Activated naive CD8-positive, alpha-beta T cell (primary cell): ENCODE data around the gene ZBTB37.
A peak's percentile ranks its signal among the peaks of the same experiment; 100 is the strongest.
"Not testable (repeated sequence)": the region's sequence is repeated elsewhere in the genome, so short reads cannot be mapped to it uniquely, and the experiment has no call there.

ENCODE experiments used
- H3K27ac Mint-ChIP-seq: one replicate; pipeline ENCODE4 v1.8.0; 2021; ENCODE audit warnings: mixed read lengths
- H3K27me3 Mint-ChIP-seq: one replicate; pipeline ENCODE4 v1.8.0; 2021; ENCODE audit warnings: mixed read lengths
- H3K36me3 Mint-ChIP-seq: one replicate; pipeline ENCODE4 v1.8.0; 2021; ENCODE audit warnings: mixed read lengths
- H3K4me1 Mint-ChIP-seq: one replicate; pipeline ENCODE4 v1.8.0; 2021; ENCODE audit warnings: low read depth, mixed read lengths
- H3K4me3 Mint-ChIP-seq: one replicate; pipeline ENCODE4 v1.8.0; 2021; ENCODE audit warnings: mild to moderate bottlenecking, mixed read lengths
- H3K9me3 Mint-ChIP-seq: one replicate; pipeline ENCODE4 v1.8.0; 2021; ENCODE audit warnings: low read depth, mixed read lengths

The ZBTB37 gene, protein sequence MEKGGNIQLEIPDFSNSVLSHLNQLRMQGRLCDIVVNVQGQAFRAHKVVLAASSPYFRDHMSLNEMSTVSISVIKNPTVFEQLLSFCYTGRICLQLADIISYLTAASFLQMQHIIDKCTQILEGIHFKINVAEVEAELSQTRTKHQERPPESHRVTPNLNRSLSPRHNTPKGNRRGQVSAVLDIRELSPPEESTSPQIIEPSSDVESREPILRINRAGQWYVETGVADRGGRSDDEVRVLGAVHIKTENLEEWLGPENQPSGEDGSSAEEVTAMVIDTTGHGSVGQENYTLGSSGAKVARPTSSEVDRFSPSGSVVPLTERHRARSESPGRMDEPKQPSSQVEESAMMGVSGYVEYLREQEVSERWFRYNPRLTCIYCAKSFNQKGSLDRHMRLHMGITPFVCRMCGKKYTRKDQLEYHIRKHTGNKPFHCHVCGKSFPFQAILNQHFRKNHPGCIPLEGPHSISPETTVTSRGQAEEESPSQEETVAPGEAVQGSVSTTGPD

DNA sequence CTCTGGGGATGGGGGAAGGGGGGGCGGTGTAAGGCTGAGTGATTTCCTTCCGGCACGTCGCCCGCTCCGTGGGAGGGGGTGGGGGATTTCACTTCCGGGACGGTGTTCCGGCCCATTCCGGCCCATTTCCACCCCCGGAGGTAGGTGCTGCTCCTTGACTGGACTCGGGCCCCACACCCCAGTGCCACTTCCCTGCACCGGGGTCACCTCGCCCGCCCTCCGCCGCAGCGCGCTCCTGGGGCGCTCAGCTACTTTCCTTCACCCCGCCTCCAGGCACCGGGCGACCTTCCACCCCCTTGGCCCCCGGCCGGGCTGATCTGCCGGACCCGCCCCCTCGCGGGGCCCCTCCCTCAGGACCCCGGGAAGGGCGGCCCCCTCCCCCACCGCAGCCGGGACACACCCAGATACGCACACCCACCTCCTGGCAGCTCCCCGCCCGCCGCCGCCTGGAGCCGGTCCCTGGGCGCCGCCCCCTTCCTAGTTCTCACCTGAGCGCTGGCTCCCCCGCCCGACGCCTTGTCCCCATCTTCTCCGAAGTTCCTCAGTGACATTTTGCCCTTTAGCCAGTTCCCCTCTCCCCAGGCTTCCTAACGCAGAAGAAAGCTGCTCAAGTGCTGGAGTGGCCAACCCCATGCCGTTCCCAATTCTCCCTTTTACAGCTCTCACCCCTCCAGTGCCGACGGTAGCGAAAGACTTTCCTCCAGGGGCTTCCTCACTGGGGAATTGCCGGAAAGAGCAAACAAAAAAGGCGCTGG, at the start of gene ZBTB37:
ZBTB37 (plus strand) TSS at position 115 of the 755 bp plus-strand sequence. CDS start 1,846 bp downstream, outside the sequence.
- H3K27ac Mint-ChIP-seq: peak within 1 kb of the TSS; percentile 100
- H3K27me3 Mint-ChIP-seq: no peaks in the 10 kb centered on the region
- peak within 1 kb of the TSS; percentile 99 for H3K4me3 Mint-ChIP-seq
- peaks cover 34% of the 10 kb centered on the region for H3K36me3 Mint-ChIP-seq
- H3K9me3 Mint-ChIP-seq: no peaks in the 10 kb centered on the region
- H3K4me1 Mint-ChIP-seq: peaks cover 64% of the 10 kb centered on the region

DNA sequence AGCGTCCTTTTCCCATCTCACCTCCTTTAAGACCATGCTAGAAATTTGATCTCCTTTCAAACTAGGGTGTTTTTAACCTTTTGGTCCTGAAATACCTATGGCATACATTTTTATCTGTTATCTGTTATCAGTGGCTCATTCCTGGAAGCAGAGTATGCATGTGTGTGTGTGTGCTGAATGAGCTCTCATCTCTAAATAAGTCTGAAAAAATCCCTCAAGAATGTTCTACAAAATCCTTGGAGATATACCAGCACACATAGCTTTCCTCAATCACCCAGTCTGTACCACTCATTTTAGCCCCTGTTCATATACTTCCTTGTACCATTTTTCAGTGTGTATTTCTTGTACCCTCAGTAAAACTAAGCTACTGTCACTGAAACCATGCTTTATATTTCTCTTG, 49.7 kb upstream of the ZBTB37 start:
- no peak overlapping the region for H3K4me3 Mint-ChIP-seq
- no peaks in the 10 kb centered on the region for H3K27me3 Mint-ChIP-seq
- H3K36me3 Mint-ChIP-seq: peaks cover 6% of the 10 kb centered on the region
- H3K4me1 Mint-ChIP-seq: peaks cover 57% of the 10 kb centered on the region
- no peak overlapping the region for H3K27ac Mint-ChIP-seq
- H3K9me3 Mint-ChIP-seq: no peaks in the 10 kb centered on the region

DNA sequence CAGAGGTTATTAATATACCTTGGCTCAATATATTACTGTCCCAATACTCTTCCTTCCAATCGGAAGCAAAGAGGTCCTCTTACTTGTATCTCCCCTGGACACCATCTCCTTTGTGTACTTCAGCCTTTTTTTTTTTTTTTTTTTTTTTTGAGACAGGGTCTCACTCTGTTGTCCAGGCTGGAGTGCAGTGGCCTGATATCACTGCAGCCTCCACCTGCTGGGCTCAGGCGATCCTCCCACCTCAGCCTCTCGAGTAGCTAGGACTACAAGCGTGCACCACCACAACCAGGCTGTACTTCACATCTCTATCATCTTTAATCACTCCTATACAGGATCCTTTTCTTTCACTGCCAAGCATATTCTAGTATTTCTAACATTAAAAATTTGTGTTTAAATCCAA, 46.5 kb upstream of the ZBTB37 start:
- H3K36me3 Mint-ChIP-seq: peaks cover 6% of the 10 kb centered on the region
- no peak overlapping the region for H3K27ac Mint-ChIP-seq
- no peaks in the 10 kb centered on the region for H3K9me3 Mint-ChIP-seq
- peaks cover 54% of the 10 kb centered on the region for H3K4me1 Mint-ChIP-seq
- H3K4me3 Mint-ChIP-seq: peak overlapping the region; percentile 97
- no peaks in the 10 kb centered on the region for H3K27me3 Mint-ChIP-seq

DNA sequence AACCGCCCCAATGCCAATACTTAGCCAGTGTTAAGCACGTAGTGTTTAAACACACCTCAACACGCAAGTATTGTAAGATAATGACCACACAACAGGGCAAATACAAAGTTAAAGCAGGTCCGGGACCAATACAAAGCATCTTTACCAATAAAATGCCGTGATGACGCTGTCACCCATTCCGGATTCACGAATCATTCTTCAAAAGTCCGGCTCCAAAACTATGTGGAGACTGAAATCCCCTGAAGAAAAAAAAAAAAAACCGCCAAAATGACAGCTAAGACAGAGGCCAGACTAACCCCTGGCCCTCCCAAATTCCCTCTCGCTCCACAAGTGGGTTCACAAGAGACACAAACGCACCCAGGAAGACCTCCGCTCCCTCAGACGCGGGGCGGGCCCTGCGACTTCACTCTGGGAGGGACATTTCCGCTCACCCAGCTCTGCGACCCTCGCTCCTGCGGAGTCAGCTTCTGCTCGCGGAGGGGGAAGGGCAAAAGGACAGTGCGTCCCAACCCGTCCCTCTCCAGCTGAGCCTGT, 44.3 kb upstream of the ZBTB37 start:
- Mint-ChIP-seq H3K27me3 (no peaks in the 10 kb centered on the region), H3K36me3 (no peaks in the 10 kb centered on the region), H3K4me3 (peak overlapping the region; percentile 97), H3K4me1 (peaks cover 59% of the 10 kb centered on the region), H3K27ac (peak overlapping the region; percentile 98), H3K9me3 (no peaks in the 10 kb centered on the region)

DNA sequence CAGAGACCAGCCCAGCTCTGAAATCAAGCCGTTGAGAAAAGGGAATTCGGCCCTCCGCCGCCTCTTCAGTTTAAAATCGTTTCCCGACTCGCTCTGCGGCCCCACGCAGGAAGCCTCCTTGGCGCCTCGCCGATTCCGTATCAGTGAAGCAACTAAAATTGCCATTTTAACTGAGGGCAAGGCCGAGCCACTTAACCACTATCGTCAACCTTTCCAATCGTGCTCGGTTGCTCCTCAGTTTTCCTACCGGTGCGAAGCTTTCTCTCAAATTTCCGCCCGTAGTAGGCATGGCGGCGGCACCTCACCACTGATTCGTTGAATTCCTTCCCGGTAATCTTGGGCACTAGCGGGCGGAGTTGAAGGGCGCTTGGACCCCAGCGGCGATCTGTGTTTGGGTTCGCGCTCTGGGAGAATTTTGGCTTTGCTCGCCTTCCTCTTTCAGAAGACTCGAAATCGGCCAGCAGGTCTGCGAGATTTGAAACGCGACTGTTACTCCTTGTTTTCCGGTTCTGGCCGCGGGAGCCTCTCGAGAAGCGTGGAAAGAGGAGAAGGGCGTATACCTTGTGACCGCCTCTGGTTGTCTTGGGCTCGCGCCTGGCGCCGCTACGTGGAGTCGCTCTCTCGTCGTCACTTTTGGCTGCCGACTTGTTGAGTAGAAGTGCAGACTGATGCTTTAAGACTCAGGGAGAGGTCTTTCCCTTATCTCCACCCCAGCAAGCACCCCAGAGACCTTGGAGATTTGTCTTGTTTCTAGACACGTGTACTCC, 43.7 kb upstream of the ZBTB37 start, which contains the start of the genes CENPL and DARS2:
CENPL (minus strand) TSS at position 569 of the 767 bp plus-strand sequence. CDS start 13,584 bp downstream, outside the sequence.
DARS2 (plus strand) TSS at position 359 of the 767 bp plus-strand sequence. CDS start 557 bp downstream, outside the sequence.
- Mint-ChIP-seq H3K9me3 (no peaks in the 10 kb centered on the region), H3K4me1 (peaks cover 62% of the 10 kb centered on the region), H3K27me3 (no peaks in the 10 kb centered on the region), H3K36me3 (no peaks in the 10 kb centered on the region), H3K27ac (peak within 1 kb of the TSS; percentile 98), H3K4me3 (peak within 1 kb of the TSS; percentile 97)

DNA sequence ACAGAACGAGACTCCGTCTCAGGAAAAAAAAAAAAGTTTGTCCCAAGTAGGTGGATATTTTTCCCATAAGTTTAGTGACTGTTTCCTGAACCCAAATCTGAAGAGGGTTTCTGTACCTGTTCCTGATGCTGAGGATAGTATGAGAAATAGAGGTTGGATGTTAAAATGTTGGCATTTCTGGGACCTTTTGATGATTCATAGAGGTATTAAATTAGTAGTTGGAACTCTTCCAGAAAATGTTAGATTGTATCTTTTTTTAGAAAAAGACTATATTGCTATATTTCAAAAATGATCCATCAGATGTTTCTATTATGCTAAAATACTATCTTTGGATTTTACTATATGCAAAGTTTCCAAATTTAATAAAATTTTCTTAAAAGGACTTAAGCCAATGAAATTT, 40.6 kb upstream of the ZBTB37 start:
- Mint-ChIP-seq H3K36me3 (no peaks in the 10 kb centered on the region), H3K27me3 (no peaks in the 10 kb centered on the region), H3K4me3 (no peak overlapping the region), H3K27ac (peak overlapping the region; percentile 16), H3K9me3 (no peaks in the 10 kb centered on the region), H3K4me1 (peaks cover 42% of the 10 kb centered on the region)

DNA sequence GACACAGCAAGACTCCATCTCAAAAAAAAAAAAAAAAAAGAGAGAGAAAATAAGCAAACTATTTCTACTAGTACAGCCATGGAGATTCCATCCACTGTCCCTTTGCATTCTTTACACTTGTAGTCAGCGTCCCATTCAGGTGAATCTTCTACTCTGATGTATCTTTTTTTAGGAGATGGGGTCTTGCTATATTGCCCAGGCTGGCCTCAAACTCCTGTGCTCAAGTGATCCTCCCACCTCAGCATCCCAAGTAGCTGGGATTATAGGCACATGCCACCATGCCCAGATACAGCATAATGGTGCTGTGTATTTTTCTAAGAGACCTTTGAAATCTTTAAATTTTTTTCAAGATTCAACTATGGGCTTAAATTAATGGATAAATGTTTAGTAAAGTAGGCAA, 35.4 kb upstream of the ZBTB37 start:
- no peaks in the 10 kb centered on the region for H3K27me3 Mint-ChIP-seq
- peaks cover 7% of the 10 kb centered on the region for H3K4me1 Mint-ChIP-seq
- peaks cover 4% of the 10 kb centered on the region for H3K36me3 Mint-ChIP-seq

DNA sequence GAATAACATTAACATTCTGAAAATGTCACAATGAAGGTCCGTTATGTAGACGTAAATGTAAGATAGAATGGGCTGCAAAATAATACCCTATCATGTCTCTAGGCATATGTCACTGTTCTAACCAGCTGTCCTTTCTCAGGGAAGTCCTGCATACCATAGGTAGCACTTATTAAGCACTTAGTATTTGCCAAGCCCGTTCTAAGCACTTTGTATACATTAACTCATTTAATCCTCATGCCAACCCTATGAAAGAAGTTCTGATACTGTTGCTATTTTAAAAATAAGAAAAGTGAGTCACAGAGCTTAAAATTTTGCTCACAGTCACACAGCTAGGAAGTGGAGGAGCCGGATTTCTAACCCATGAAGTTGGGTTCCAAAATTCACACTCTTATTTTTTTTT, 16.1 kb upstream of the ZBTB37 start:
- no peak overlapping the region for H3K27ac Mint-ChIP-seq
- H3K4me3 Mint-ChIP-seq: no peak overlapping the region
- H3K27me3 Mint-ChIP-seq: no peaks in the 10 kb centered on the region
- no peaks in the 10 kb centered on the region for H3K9me3 Mint-ChIP-seq
- H3K4me1 Mint-ChIP-seq: peaks cover 2% of the 10 kb centered on the region
- peaks cover 3% of the 10 kb centered on the region for H3K36me3 Mint-ChIP-seq

More for the DNA sequence above, 35.4 kb upstream of the ZBTB37 start:
- Mint-ChIP-seq H3K4me3 (no peak overlapping the region), H3K9me3 (no peaks in the 10 kb centered on the region), H3K27ac (no peak overlapping the region)

DNA sequence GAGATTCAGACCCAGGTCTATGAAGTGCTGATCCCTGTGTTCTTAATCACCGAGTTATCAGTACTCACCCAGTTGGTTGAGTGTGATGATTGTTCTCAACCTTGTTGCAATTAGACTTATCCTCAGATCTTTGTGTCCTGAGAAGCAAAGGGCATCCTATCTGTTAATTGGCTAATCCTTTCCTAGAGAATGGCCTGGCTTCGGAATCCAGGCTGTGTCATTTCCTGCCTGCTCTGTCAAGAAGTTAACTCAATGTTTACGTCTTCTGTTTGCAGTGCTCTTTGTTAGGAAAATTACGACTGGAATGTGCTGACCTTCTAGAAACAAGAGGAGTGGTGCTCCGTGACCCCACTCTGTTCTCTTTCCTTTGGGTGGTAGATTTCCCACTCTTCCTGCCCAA, 15.1 kb upstream of the ZBTB37 start:
- no peaks in the 10 kb centered on the region for H3K9me3 Mint-ChIP-seq
- peaks cover 2% of the 10 kb centered on the region for H3K4me1 Mint-ChIP-seq
- peaks cover 5% of the 10 kb centered on the region for H3K36me3 Mint-ChIP-seq
- H3K4me3 Mint-ChIP-seq: no peak overlapping the region
- H3K27me3 Mint-ChIP-seq: no peaks in the 10 kb centered on the region
- no peak overlapping the region for H3K27ac Mint-ChIP-seq

DNA sequence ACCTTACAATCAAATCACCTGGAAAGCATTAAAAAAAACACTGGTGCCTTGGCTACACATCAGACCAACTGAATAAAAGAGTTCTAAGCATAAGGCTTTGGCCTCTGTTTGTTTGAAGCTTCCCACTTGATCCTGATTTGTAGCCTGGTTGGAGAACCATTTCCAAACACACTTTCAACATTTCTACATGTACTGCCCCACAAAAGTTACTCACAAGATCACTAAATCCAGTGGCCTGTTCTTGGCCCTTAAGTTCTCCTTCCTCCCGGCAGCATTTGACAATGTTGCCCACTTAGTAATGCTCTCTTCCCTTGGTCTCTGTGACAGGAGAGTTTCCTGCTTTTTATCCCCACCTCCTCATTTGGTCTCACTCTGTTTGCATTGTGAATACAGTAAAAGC, 12.2 kb upstream of the ZBTB37 start:
- Mint-ChIP-seq H3K4me3 (no peak overlapping the region), H3K4me1 (peaks cover 2% of the 10 kb centered on the region), H3K27me3 (no peaks in the 10 kb centered on the region), H3K9me3 (no peaks in the 10 kb centered on the region), H3K36me3 (peaks cover 6% of the 10 kb centered on the region), H3K27ac (no peak overlapping the region)

DNA sequence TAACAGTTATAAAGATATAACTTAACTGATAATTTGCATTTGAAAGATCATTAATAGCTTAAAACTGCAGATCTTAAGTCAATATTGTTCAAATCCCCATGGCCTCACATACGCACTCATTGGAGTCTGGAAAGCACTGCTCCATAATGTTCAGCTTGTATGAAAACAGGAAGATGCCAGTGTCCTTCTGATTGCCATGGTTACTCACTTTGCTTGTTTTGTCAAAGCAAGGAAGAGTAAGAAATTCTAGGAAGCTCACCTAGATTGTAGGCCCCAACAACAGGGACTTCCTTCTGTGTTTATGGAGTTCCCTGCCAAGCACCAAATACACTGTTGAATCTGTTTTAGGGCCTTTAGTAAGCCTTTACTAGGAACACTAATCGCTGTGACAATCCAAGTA, 11.3 kb upstream of the ZBTB37 start:
- H3K4me3 Mint-ChIP-seq: no peak overlapping the region
- H3K27me3 Mint-ChIP-seq: no peaks in the 10 kb centered on the region
- H3K9me3 Mint-ChIP-seq: no peaks in the 10 kb centered on the region
- H3K4me1 Mint-ChIP-seq: peaks cover 4% of the 10 kb centered on the region
- H3K36me3 Mint-ChIP-seq: peaks cover 6% of the 10 kb centered on the region
- H3K27ac Mint-ChIP-seq: no peak overlapping the region

DNA sequence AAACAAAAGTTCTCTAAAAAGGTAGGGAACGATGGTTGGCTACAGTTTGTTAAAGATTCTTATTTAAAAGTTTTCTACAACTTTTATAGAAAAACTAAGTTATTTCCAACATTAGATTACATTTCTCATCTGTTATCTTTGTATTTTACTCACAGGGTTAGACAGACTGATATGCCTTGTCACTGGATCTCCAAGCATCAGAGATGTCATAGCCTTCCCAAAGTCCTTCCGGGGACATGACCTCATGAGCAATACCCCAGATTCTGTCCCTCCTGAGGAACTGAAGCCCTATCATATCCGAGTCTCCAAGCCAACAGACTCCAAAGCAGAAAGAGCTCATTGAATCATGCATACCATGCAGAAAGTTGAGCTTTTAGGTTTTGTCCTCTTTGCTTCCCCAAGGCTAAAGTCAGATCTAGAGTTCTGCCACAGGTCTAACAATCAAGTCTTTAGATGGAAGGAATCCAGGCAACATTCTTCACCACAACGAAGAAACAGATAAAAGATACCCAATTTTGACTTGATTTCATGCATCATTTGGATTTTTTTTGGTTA, 10.7 kb upstream of the ZBTB37 start:
- no peaks in the 10 kb centered on the region for H3K9me3 Mint-ChIP-seq
- H3K4me3 Mint-ChIP-seq: no peak overlapping the region
- H3K27ac Mint-ChIP-seq: peak overlapping the region; percentile 58
- H3K36me3 Mint-ChIP-seq: peaks cover 6% of the 10 kb centered on the region
- H3K27me3 Mint-ChIP-seq: no peaks in the 10 kb centered on the region
- H3K4me1 Mint-ChIP-seq: peaks cover 4% of the 10 kb centered on the region

DNA sequence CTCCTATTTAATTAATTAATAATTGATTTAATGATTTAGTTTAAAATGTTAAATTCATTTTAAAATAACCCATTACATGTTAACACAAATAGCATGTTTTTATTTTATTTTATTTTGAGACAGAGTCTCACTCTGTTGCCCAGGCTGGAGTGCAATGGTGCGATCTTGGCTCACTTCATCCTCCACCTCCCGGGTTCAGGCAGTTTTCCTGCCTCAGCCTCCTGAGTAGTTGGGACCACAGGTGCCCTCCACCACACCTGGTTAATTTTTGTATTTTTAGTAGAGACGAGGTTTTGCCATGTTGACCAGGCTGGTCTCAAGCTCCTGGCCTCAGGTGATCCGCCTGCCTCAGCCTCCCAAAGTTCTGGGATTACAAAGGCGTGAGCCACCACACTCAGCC, 8.6 kb upstream of the ZBTB37 start:
- H3K27me3 Mint-ChIP-seq, H3K4me3 Mint-ChIP-seq, H3K27ac Mint-ChIP-seq, H3K9me3 Mint-ChIP-seq: not testable (repeated sequence)
- H3K4me1 Mint-ChIP-seq: peaks cover 17% of the 10 kb centered on the region
- peaks cover 12% of the 10 kb centered on the region for H3K36me3 Mint-ChIP-seq

DNA sequence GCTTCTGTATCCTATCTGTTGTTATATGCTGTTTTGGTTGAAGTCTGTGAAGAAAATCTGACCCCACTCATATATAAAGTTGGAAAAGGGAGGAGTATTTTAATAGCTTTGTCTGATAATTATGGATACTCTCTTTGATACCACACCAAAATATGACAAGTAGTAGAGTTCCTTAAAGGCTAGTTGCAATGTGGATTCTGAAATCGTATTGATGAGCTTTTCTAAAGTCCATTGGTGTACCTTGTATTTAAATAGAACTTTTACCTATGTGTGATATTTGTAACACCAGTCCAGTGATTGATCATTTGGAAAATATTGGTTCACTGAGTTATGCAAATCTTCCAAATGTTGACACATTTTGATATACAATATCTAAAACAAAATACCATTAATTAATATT, 8.1 kb upstream of the ZBTB37 start:
- peak overlapping the region; percentile 8 for H3K27ac Mint-ChIP-seq
- H3K27me3 Mint-ChIP-seq: no peaks in the 10 kb centered on the region
- no peaks in the 10 kb centered on the region for H3K9me3 Mint-ChIP-seq
- H3K36me3 Mint-ChIP-seq: peaks cover 14% of the 10 kb centered on the region
- no peak overlapping the region for H3K4me3 Mint-ChIP-seq
- H3K4me1 Mint-ChIP-seq: peaks cover 19% of the 10 kb centered on the region
